Measurements from ENCODE around the gene CA10. TPM values are rescaled to one million over a fixed set of nuclear protein-coding genes. Genes with fewer than 3 reads are reported as not detected.

CA10 gene
- total RNA-seq, 4 donors from 2014 or later, result not detected

DNA sequence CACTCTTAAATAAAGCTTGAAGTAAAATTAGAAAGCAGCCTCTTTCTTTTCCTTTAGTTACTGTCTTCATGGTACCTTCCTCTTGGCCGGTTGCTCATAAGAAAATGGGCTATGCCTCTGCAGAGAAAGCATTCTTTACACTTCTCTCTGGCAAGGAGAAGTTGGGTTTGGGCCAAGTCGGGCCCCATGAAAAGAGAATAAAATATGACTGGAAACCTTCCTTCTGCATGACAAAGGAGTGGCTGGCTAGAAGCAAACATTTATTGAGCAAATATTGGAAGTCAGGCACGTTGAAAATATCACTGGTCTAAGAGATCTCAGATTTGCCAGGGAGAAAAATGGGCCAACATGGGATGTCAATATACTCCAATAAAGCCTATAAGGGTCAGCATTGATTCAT lies 126.1 kb downstream of the CA10 start:
- no peak overlapping the region for H3K4me3 ChIP-seq
- H3K27me3 ChIP-seq, result no peaks in the 10 kb centered on the region
- 71% methylated on average over 3 of the region's 3 CpGs for WGBS
- no peak for DNase-seq (ENCODE audit: low spot score in 2 of 2)
- no peaks in the 10 kb centered on the region for H3K9me3 ChIP-seq
- H3K36me3 ChIP-seq, result no peaks in the 10 kb centered on the region
- no peak overlapping the region for H3K27ac ChIP-seq
- TF ChIP-seq POLR2A (IDR thresholded peaks at IDR 0.05) (no peak), POLR2AphosphoS5 (IDR thresholded peaks at IDR 0.05) (no peak), CTCF (IDR thresholded peaks at IDR 0.05) (no peak), EP300 (IDR thresholded peaks at IDR 0.05) (no peak)
- no peaks in the 10 kb centered on the region for H3K4me1 ChIP-seq

- DNase-seq (ENCODE audit: low spot score in 2 of 2), result no peak
- no peaks in the 10 kb centered on the region for H3K4me1 ChIP-seq
- no peak overlapping the region for H3K4me3 ChIP-seq
- TF ChIP-seq EP300 (IDR thresholded peaks at IDR 0.05) (no peak), POLR2AphosphoS5 (IDR thresholded peaks at IDR 0.05) (no peak), CTCF (IDR thresholded peaks at IDR 0.05) (no peak), POLR2A (IDR thresholded peaks at IDR 0.05) (no peak)
- H3K27me3 ChIP-seq, result no peaks in the 10 kb centered on the region
- WGBS, result 38% methylated on average over 3 of the region's 3 CpGs
- H3K36me3 ChIP-seq, result no peaks in the 10 kb centered on the region
- no peak overlapping the region for H3K27ac ChIP-seq
- no peaks in the 10 kb centered on the region for H3K9me3 ChIP-seq
Measured at GRCh38 chr17:52030052-52030451, 128.5 kb downstream of the CA10 start.

DNA sequence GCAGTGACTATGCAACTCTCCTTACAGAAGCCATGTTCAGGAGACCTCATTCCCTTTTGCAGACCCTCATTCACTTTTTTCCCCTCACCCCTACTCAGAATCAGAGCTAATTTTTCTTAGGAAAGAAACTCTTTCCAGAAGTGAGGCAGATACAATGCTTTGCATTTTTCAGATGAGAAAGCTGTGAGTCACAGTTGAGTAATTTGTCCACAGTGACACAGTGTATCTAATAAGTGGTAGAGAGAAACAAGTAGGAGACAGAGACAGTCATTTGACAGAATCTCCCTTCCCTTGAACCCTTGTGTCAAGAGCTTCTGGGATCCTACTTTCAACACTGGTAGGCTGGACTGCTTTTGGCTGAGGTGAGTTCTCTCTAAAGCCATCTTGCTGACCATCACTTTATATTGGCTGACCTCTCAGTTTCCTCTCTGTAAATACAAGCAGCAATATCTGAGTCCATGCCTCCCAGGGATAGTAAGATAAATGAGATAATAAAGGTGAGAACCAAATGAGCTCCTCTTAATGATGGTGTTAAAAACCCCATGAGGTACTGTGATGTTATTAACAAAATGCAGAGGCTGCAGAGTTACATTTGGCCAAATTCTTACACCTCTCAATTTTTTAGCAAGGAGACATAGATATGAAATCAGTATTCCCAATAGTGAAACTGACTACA lies 130.8 kb downstream of the CA10 start:
- no peak for DNase-seq (ENCODE audit: low spot score in 2 of 2)
- Histone ChIP-seq H3K9me3 (no peaks in the 10 kb centered on the region), H3K4me3 (no peak overlapping the region), H3K4me1 (no peaks in the 10 kb centered on the region), H3K36me3 (no peaks in the 10 kb centered on the region), H3K27me3 (no peaks in the 10 kb centered on the region), H3K27ac (no peak overlapping the region)
- TF ChIP-seq CTCF (IDR thresholded peaks at IDR 0.05) (no peak), POLR2AphosphoS5 (IDR thresholded peaks at IDR 0.05) (no peak), EP300 (IDR thresholded peaks at IDR 0.05) (no peak), POLR2A (IDR thresholded peaks at IDR 0.05) (no peak)

DNA sequence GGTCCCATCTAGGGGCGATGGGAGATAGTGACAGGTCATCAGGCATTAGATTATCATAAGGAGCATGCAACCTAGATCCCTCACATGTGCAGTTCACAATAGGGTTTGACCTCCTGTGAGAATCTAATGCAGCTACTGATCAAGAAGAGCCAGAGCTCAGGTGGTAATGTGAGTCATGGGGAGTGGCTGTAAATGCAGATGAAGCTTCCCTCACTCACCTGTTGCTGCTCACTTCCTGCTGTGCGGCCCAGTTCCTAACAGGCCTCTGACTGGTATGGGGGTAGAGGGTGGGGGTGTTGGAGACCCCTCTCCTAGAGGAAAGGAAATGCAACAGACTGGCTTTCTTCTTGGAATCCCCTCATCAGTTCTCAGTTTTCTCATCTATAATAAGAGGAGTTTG lies 131.4 kb downstream of the CA10 start:
- WGBS, result 79% methylated on average over 2 of the region's 2 CpGs
- DNase-seq (ENCODE audit: low spot score in 2 of 2), result no peak
- H3K4me3 ChIP-seq, result no peak overlapping the region
- no peaks in the 10 kb centered on the region for H3K27me3 ChIP-seq
- no peaks in the 10 kb centered on the region for H3K4me1 ChIP-seq
- H3K36me3 ChIP-seq, result no peaks in the 10 kb centered on the region
- H3K27ac ChIP-seq, result no peak overlapping the region
- no peaks in the 10 kb centered on the region for H3K9me3 ChIP-seq
- TF ChIP-seq POLR2AphosphoS5 (IDR thresholded peaks at IDR 0.05) (no peak), POLR2A (IDR thresholded peaks at IDR 0.05) (no peak), CTCF (IDR thresholded peaks at IDR 0.05) (no peak)

GRCh38 chr17:52026075-52026474 lies 132.4 kb downstream of the CA10 start:
- H3K9me3 ChIP-seq, result no peaks in the 10 kb centered on the region
- TF ChIP-seq POLR2A (IDR thresholded peaks at IDR 0.05), result no peak
- TF ChIP-seq POLR2AphosphoS5 (IDR thresholded peaks at IDR 0.05), result no peak
- no peak for TF ChIP-seq CTCF (IDR thresholded peaks at IDR 0.05)
- no peak for TF ChIP-seq EP300 (IDR thresholded peaks at IDR 0.05)
- no peak for DNase-seq (ENCODE audit: low spot score in 2 of 2)
- no peak overlapping the region for H3K4me3 ChIP-seq
- no peaks in the 10 kb centered on the region for H3K36me3 ChIP-seq
- H3K4me1 ChIP-seq, result no peaks in the 10 kb centered on the region
- H3K27ac ChIP-seq, result no peak overlapping the region
- H3K27me3 ChIP-seq, result no peaks in the 10 kb centered on the region
- 67% methylated on average over 2 of the region's 2 CpGs for WGBS
